H9 (cell line): ENCODE data around the gene DUS2. TPM values are rescaled to one million over a fixed set of nuclear protein-coding genes. Genes with fewer than 3 reads are reported as not detected.
A peak's percentile ranks its signal among the peaks of the same experiment; 100 is the strongest.

Source experiments
- DNase-seq: peaks from one replicate; pipeline ENCODE4 v3.0.0-alpha.2; 2017
- H2AFZ ChIP-seq: one replicate; pipeline ENCODE4 v1.6.1; 2013; ENCODE audit warnings: mild to moderate bottlenecking, low read length, control low read depth, moderate library complexity
- H2AK5ac ChIP-seq: 2 replicates; pipeline ENCODE4 v1.6.1; 2013; ENCODE audit warnings: low read length, control low read depth, mixed read lengths; ENCODE audit not compliant: insufficient read length
- H2BK120ac ChIP-seq: one replicate; pipeline ENCODE4 v1.6.1; 2013; ENCODE audit warnings: low read depth, mild to moderate bottlenecking, low read length, control low read depth, inconsistent platforms; ENCODE audit not compliant: poor library complexity, severe bottlenecking
- H2BK12ac ChIP-seq: 2 replicates; pipeline ENCODE4 v1.6.1; 2013; ENCODE audit warnings: low read length, control low read depth, mixed read lengths, low read depth; ENCODE audit not compliant: insufficient read length
- H2BK15ac ChIP-seq: 2 replicates; pipeline ENCODE4 v1.6.1; 2013; ENCODE audit warnings: low read depth, low read length, control low read depth
- H2BK20ac ChIP-seq: one replicate; pipeline ENCODE4 v1.6.1; 2013; ENCODE audit warnings: low read depth, mild to moderate bottlenecking, low read length, control low read depth, inconsistent platforms; ENCODE audit not compliant: poor library complexity, severe bottlenecking
- H2BK5ac ChIP-seq: 2 replicates; pipeline ENCODE4 v1.6.1; 2013; ENCODE audit warnings: low read length, control low read depth, mixed read lengths; ENCODE audit not compliant: insufficient read length
- H3K14ac ChIP-seq: 2 replicates; pipeline ENCODE4 v1.6.1; 2013; ENCODE audit warnings: low read length, control low read depth; ENCODE audit not compliant: insufficient read depth
- H3K18ac ChIP-seq: 2 replicates; pipeline ENCODE4 v1.6.1; 2013; ENCODE audit warnings: low read depth, mild to moderate bottlenecking, mixed read lengths, low read length, control low read depth; ENCODE audit not compliant: insufficient read length
- H3K23ac ChIP-seq: 2 replicates; pipeline ENCODE4 v1.6.1; 2013; ENCODE audit warnings: low read length, control low read depth, mixed read lengths, low read depth; ENCODE audit not compliant: insufficient read length
- H3K23me2 ChIP-seq: 2 replicates; pipeline ENCODE4 v1.6.1; 2013; ENCODE audit warnings: low read depth, mild to moderate bottlenecking, mixed read lengths, low read length, control low read depth; ENCODE audit not compliant: insufficient read length, poor library complexity, severe bottlenecking
- H3K27ac ChIP-seq: 2 replicates; pipeline ENCODE4 v1.5.1; 2013; ENCODE audit warnings: low read length, control low read depth, mixed read lengths, low read depth; ENCODE audit not compliant: insufficient read length
- H3K27me3 ChIP-seq: 2 replicates; pipeline ENCODE4 v1.6.1; 2013; ENCODE audit warnings: low read length, control low read depth, inconsistent platforms; ENCODE audit not compliant: insufficient read depth
- H3K4ac ChIP-seq: 2 replicates; pipeline ENCODE4 v1.6.1; 2013; ENCODE audit warnings: low read depth, mild to moderate bottlenecking, control low read depth, inconsistent platforms, low read length, moderate library complexity
- H3K4me1 ChIP-seq: 2 replicates; pipeline ENCODE4 v1.6.1; 2013; ENCODE audit warnings: low read length, control low read depth, inconsistent platforms; ENCODE audit not compliant: insufficient read depth
- H3K4me2 ChIP-seq: 2 replicates; pipeline ENCODE4 v1.6.1; 2013; ENCODE audit warnings: low read length, control low read depth, mixed read lengths; ENCODE audit not compliant: insufficient read length, insufficient read depth
- H3K56ac ChIP-seq: 2 replicates; pipeline ENCODE4 v1.6.1; 2013; ENCODE audit warnings: low read depth, mild to moderate bottlenecking, mixed read lengths, low read length, control low read depth; ENCODE audit not compliant: insufficient read length
- H3K79me1 ChIP-seq: 2 replicates; pipeline ENCODE4 v1.6.1; 2013; ENCODE audit warnings: low read depth, mild to moderate bottlenecking, moderate library complexity, low read length, control low read depth, inconsistent platforms; ENCODE audit not compliant: insufficient read depth, poor library complexity, severe bottlenecking
- H3K79me2 ChIP-seq: 2 replicates; pipeline ENCODE4 v1.6.1; 2013; ENCODE audit warnings: low read length, control low read depth, inconsistent platforms; ENCODE audit not compliant: insufficient read depth
- H3K9ac ChIP-seq: 2 replicates; pipeline ENCODE4 v1.6.1; 2013; ENCODE audit warnings: low read length, control low read depth, mixed read lengths; ENCODE audit not compliant: insufficient read length; ENCODE audit errors: extremely low read depth
- H3K9me3 ChIP-seq: one replicate; pipeline ENCODE4 v1.6.1; 2013; ENCODE audit warnings: low read depth, low read length, inconsistent platforms; ENCODE audit not compliant: control insufficient read depth
- H3T11ph ChIP-seq: one replicate; pipeline ENCODE4 v1.6.1; 2013; ENCODE audit warnings: mild to moderate bottlenecking, low read length, control low read depth, inconsistent platforms
- H4K20me1 ChIP-seq: one replicate; pipeline ENCODE4 v1.6.1; 2013; ENCODE audit not compliant: control insufficient read depth, insufficient read length, insufficient read depth
- H4K5ac ChIP-seq: 2 replicates; pipeline ENCODE4 v1.6.1; 2013; ENCODE audit warnings: low read depth, mild to moderate bottlenecking, mixed read lengths, low read length, control low read depth; ENCODE audit not compliant: insufficient read length
- H4K8ac ChIP-seq: replicated peaks from 2 replicates; pipeline ENCODE4 v1.6.1; 2013; ENCODE audit warnings: low read length, control low read depth, mixed read lengths, low read depth; ENCODE audit not compliant: insufficient read length
- H4K91ac ChIP-seq: 2 replicates; pipeline ENCODE4 v1.6.1; 2013; ENCODE audit warnings: low read depth, mild to moderate bottlenecking, moderate library complexity, mixed read lengths, low read length, control low read depth; ENCODE audit not compliant: insufficient read length
- H3K27ac Mint-ChIP-seq, 3 experiments: 2 replicates in 2 of 3; 3 replicates in 1 of 3; pipeline ENCODE4 v1.8.0; 2020 to 2021; ENCODE audit warnings: mixed read lengths in 3 of 3, mild to moderate bottlenecking in 1 of 3, moderate library complexity in 1 of 3
- H3K27me3 Mint-ChIP-seq: 2 replicates; pipeline ENCODE4 v1.8.0; 2021; ENCODE audit warnings: low read depth, mild to moderate bottlenecking, moderate library complexity, mixed read lengths
- H3K36me3 Mint-ChIP-seq, 3 experiments: 2 replicates in 2 of 3; 3 replicates in 1 of 3; pipeline ENCODE4 v1.8.0; 2020 to 2021; ENCODE audit warnings: low read depth in 3 of 3, mixed read lengths in 3 of 3; ENCODE audit not compliant: insufficient read depth in 1 of 3
- H3K4me1 Mint-ChIP-seq, 2 experiments: 2 replicates each; pipeline ENCODE4 v1.8.0; 2020; ENCODE audit warnings: mixed read lengths in 2 of 2
- H3K4me3 Mint-ChIP-seq, 2 experiments: 2 replicates in 1 of 2; 3 replicates in 1 of 2; pipeline ENCODE4 v1.8.0; 2020 to 2021; ENCODE audit warnings: mild to moderate bottlenecking in 2 of 2, mixed read lengths in 2 of 2, moderate library complexity in 1 of 2
- H3K9me3 Mint-ChIP-seq, 2 experiments: 2 replicates in 1 of 2; 3 replicates in 1 of 2; pipeline ENCODE4 v1.8.0; 2020; ENCODE audit warnings: mild to moderate bottlenecking in 2 of 2, mixed read lengths in 2 of 2, moderate library complexity in 1 of 2
- CTCF ChIP-seq: fragments of 200-600 bp; sonication (generic); conservative IDR thresholded peaks from 3 replicates; pipeline ENCODE4 v1.8.0; 2021; ENCODE audit warnings: antibody characterized with exemption, mild to moderate bottlenecking
- WGBS: extraction: QIAGEN DNeasy Blood & Tissue Kit; methylation state at CpG from one replicate; pipeline ENCODE4 v1.1.7; 2013; ENCODE audit warnings: missing lambda C conversion rate, low lambda C conversion rate, mixed read lengths; ENCODE audit not compliant: insufficient read length; ENCODE audit errors: extremely low coverage; 5-methylcytosine and 5-hydroxymethylcytosine counted together
- total RNA-seq: library from RNA; stranded (reverse); gene quantifications from 2 replicates; pipeline ENCODE4 v1.2.1, GENCODE V29; 2021

Gene DUS2
- total RNA-seq, 1 experiment from 2014 or later = 28.5 TPM

GRCh38 chr16:67976205-67976604 lies 46.9 kb upstream of the DUS2 start:
- Histone ChIP-seq H4K8ac (no peak overlapping the region), H3K27ac (no peak overlapping the region), H3K14ac (peak overlapping the region; percentile 28; the same call in 1 of the 2 replicates), H3K9ac (no peak overlapping the region), H3K23me2 (no peaks in the 10 kb centered on the region), H3K79me2 (no peaks in the 10 kb centered on the region), H3K4me1 (no peaks in the 10 kb centered on the region), H3K9me3 (no peaks in the 10 kb centered on the region), H3K4me2 (no peak overlapping the region), H3K56ac (no peak overlapping the region), H4K20me1 (no peaks in the 10 kb centered on the region), H3K79me1 (no peaks in the 10 kb centered on the region), H2AK5ac (no peak overlapping the region), H4K5ac (no peak overlapping the region), H2BK5ac (no peak overlapping the region), H2BK12ac (no peak overlapping the region), H3T11ph (no peak overlapping the region), H3K18ac (no peak overlapping the region), H3K4ac (no peak overlapping the region), H2BK120ac (no peak overlapping the region), H3K23ac (no peak overlapping the region), H4K91ac (no peak overlapping the region), H2BK20ac (no peak overlapping the region), H2BK15ac (no peak overlapping the region), H3K27me3 (no peaks in the 10 kb centered on the region; the same call in 1 of the 2 replicates), H2AFZ (no peak overlapping the region)
- Mint-ChIP-seq H3K4me3 (no peak overlapping the region), H3K27ac (peak overlapping the region in 1 of 3 experiments; percentile 85; a peak in 1 of 7 replicates), H3K36me3 (no peaks in the 10 kb centered on the region), H3K9me3 (no peaks in the 10 kb centered on the region), H3K4me1 (no peaks in the 10 kb centered on the region), H3K27me3 (peaks cover 17% of the 10 kb centered on the region)
- TF ChIP-seq CTCF = no peak
- no CpG with 5 or more reads among the region's 2 CpGs for WGBS
- DNase-seq = no peak
